Glutamatergic neuron (in vitro differentiated cells): Measurements from ENCODE around the gene SPAG5. TPM values are rescaled to one million over a fixed set of nuclear protein-coding genes. Genes with fewer than 3 reads are reported as not detected.

Experiments used
- DNase-seq: peaks from one replicate; pipeline ENCODE4 v3.0.0; 2022
- H3K27ac Mint-ChIP-seq: one replicate; pipeline ENCODE4 v1.8.0; 2020; ENCODE audit warnings: mild to moderate bottlenecking, mixed read lengths, inconsistent platforms; ENCODE audit not compliant: unreplicated experiment
- H3K27me3 Mint-ChIP-seq: one replicate; pipeline ENCODE4 v1.8.0; 2020; ENCODE audit warnings: mild to moderate bottlenecking, moderate library complexity, mixed read lengths, inconsistent platforms; ENCODE audit not compliant: unreplicated experiment
- H3K36me3 Mint-ChIP-seq: one replicate; pipeline ENCODE4 v1.8.0; 2020; ENCODE audit warnings: mild to moderate bottlenecking, mixed read lengths, inconsistent platforms; ENCODE audit not compliant: unreplicated experiment
- H3K4me1 Mint-ChIP-seq: one replicate; pipeline ENCODE4 v1.8.0; 2020; ENCODE audit warnings: mild to moderate bottlenecking, low read depth, mixed read lengths, inconsistent platforms; ENCODE audit not compliant: unreplicated experiment
- H3K4me3 Mint-ChIP-seq: one replicate; pipeline ENCODE4 v1.8.0; 2020; ENCODE audit warnings: mild to moderate bottlenecking, mixed read lengths, inconsistent platforms; ENCODE audit not compliant: unreplicated experiment
- H3K9me3 Mint-ChIP-seq: one replicate; pipeline ENCODE4 v1.8.0; 2020; ENCODE audit warnings: mild to moderate bottlenecking, moderate library complexity, mixed read lengths, inconsistent platforms; ENCODE audit not compliant: unreplicated experiment
- CTCF ChIP-seq: fragments of 200-600 bp; sonication (generic); IDR thresholded peaks from one replicate; pipeline ENCODE4 v1.5.0; 2021; ENCODE audit not compliant: partially characterized antibody, unreplicated experiment
- total RNA-seq: library from RNA; stranded (reverse); fragmentation: NEBNext Ultra II Directional; extraction: Animal tissue kit (Norgen Biotek cat#: 25700); gene quantifications from one replicate; pipeline ENCODE4 v1.2.1, GENCODE V29; 2021; ENCODE audit not compliant: unreplicated experiment

The SPAG5 gene
- total RNA-seq, 1 donor from 2014 or later = 31.5 TPM

- Mint-ChIP-seq H3K36me3 (no peaks in the 10 kb centered on the region), H3K27ac (peak overlapping the region; percentile 87), H3K4me1 (peaks cover 8% of the 10 kb centered on the region), H3K9me3 (peaks cover 7% of the 10 kb centered on the region), H3K27me3 (peaks cover 2% of the 10 kb centered on the region), H3K4me3 (peak overlapping the region; percentile 99)
- DNase-seq = peak; percentile 36
- TF ChIP-seq CTCF = no peak
These were observed 28.0 kb downstream of the SPAG5 start for GRCh38 chr17:28570716-28571360.

GRCh38 chr17:28569446-28569845, 29.4 kb downstream of the SPAG5 start:
- Mint-ChIP-seq H3K4me1 (peaks cover 7% of the 10 kb centered on the region), H3K27ac (no peak overlapping the region)
- no peak for DNase-seq

GRCh38 chr17:28567604-28568003, 31.2 kb downstream of the SPAG5 start:
- H3K27ac Mint-ChIP-seq = no peak overlapping the region
- H3K27me3 Mint-ChIP-seq = no peaks in the 10 kb centered on the region
- no peaks in the 10 kb centered on the region for H3K36me3 Mint-ChIP-seq
- TF ChIP-seq CTCF = no peak
- H3K4me1 Mint-ChIP-seq = peaks cover 11% of the 10 kb centered on the region
- H3K9me3 Mint-ChIP-seq = peaks cover 4% of the 10 kb centered on the region
- H3K4me3 Mint-ChIP-seq = peak overlapping the region; percentile 17
- no peak for DNase-seq

More at GRCh38 chr17:28569446-28569845, 29.4 kb downstream of the SPAG5 start:
- Mint-ChIP-seq H3K4me3 (peak overlapping the region; percentile 99), H3K27me3 (no peaks in the 10 kb centered on the region), H3K9me3 (peaks cover 4% of the 10 kb centered on the region), H3K36me3 (no peaks in the 10 kb centered on the region)
- no peak for TF ChIP-seq CTCF

GRCh38 chr17:28563475-28563874, 35.4 kb downstream of the SPAG5 start:
- Mint-ChIP-seq H3K27ac (no peak overlapping the region), H3K27me3 (no peaks in the 10 kb centered on the region)

More at GRCh38 chr17:28563475-28563874, 35.4 kb downstream of the SPAG5 start:
- TF ChIP-seq CTCF = no peak
- Mint-ChIP-seq H3K4me1 (peaks cover 6% of the 10 kb centered on the region), H3K36me3 (no peaks in the 10 kb centered on the region), H3K4me3 (no peak overlapping the region), H3K9me3 (peaks cover 3% of the 10 kb centered on the region)
- no peak for DNase-seq
